Endodermal cell (in vitro differentiated cells): Measurements from ENCODE around the gene CD74. TPM values are rescaled to one million over a fixed set of nuclear protein-coding genes. Genes with fewer than 3 reads are reported as not detected.

Source experiments
- DNase-seq: peaks from one replicate; pipeline ENCODE4 v3.0.0-alpha.2; 2017
- H3K27ac ChIP-seq: 2 replicates; pipeline ENCODE4 v1.5.1; 2013; ENCODE audit warnings: mild to moderate bottlenecking, low read depth, low read length, moderate library complexity
- H3K27me3 ChIP-seq: 2 replicates; pipeline ENCODE4 v1.6.1; 2013; ENCODE audit warnings: mild to moderate bottlenecking, low read length, moderate library complexity; ENCODE audit not compliant: insufficient read depth, control insufficient read depth, poor library complexity, severe bottlenecking
- H3K36me3 ChIP-seq: 2 replicates; pipeline ENCODE4 v1.7.0; 2013; ENCODE audit warnings: mild to moderate bottlenecking, low read length, moderate library complexity; ENCODE audit not compliant: control insufficient read depth, insufficient read depth
- H3K4me1 ChIP-seq: one replicate; pipeline ENCODE4 v1.7.0; 2013; ENCODE audit warnings: low read length; ENCODE audit not compliant: control insufficient read depth, insufficient read depth
- H3K4me3 ChIP-seq: 2 replicates; pipeline ENCODE4 v1.5.1; 2013; ENCODE audit warnings: mild to moderate bottlenecking, low read length, moderate library complexity
- H3K9ac ChIP-seq: 2 replicates; pipeline ENCODE4 v1.6.1; 2013; ENCODE audit warnings: mild to moderate bottlenecking, low read length, moderate library complexity; ENCODE audit not compliant: poor library complexity, severe bottlenecking; ENCODE audit errors: extremely low read depth
- H3K9me3 ChIP-seq: 2 replicates; pipeline ENCODE4 v1.6.1; 2013; ENCODE audit warnings: mild to moderate bottlenecking, low read length, moderate library complexity; ENCODE audit not compliant: control insufficient read depth
- H3K27ac Mint-ChIP-seq: 2 replicates; pipeline ENCODE4 v1.8.0; 2020; ENCODE audit warnings: mixed read lengths
- H3K27me3 Mint-ChIP-seq: 2 replicates; pipeline ENCODE4 v1.8.0; 2021; ENCODE audit warnings: mild to moderate bottlenecking, mixed read lengths; ENCODE audit not compliant: insufficient read depth
- H3K36me3 Mint-ChIP-seq: 2 replicates; pipeline ENCODE4 v1.8.0; 2020; ENCODE audit warnings: low read depth, mixed read lengths
- H3K4me1 Mint-ChIP-seq: 2 replicates; pipeline ENCODE4 v1.8.0; 2020; ENCODE audit warnings: mixed read lengths
- H3K4me3 Mint-ChIP-seq: 2 replicates; pipeline ENCODE4 v1.8.0; 2020; ENCODE audit warnings: mild to moderate bottlenecking, moderate library complexity, mixed read lengths
- H3K9me3 Mint-ChIP-seq: 2 replicates; pipeline ENCODE4 v1.8.0; 2020; ENCODE audit warnings: mild to moderate bottlenecking, mixed read lengths
- CTCF ChIP-seq: fragments of 200-600 bp; sonication (generic); conservative IDR thresholded peaks from 2 replicates; pipeline ENCODE4 v1.5.0; 2021; ENCODE audit warnings: antibody characterized with exemption, mild to moderate bottlenecking
- WGBS, 2 experiments: methylation state at CpG; one replicate each; pipeline versions ENCODE4 v1.1.5 to v1.1.7; 2013; ENCODE audit warnings: missing lambda C conversion rate in 2 of 2, mixed read lengths in 1 of 2; ENCODE audit not compliant: insufficient coverage in 1 of 2, insufficient read length in 1 of 2; 5-methylcytosine and 5-hydroxymethylcytosine counted together
- total RNA-seq, 2 donors: library from RNA; stranded (reverse); fragmentation: NEBNext Ultra II Directional in 1 of 2; extraction: Animal tissue kit (Norgen Biotek cat#: 25700) in 1 of 2; gene quantifications; 2 replicates in 1 of 2; 3 replicates in 1 of 2; pipeline ENCODE4 v1.2.1, GENCODE V29; 2021

CD74 gene
- total RNA-seq, 2 donors from 2014 or later: 12.4 to 20.0 TPM

GRCh38 chr5:150404121-150404520 lies 8.6 kb downstream of the CD74 start:
- Histone ChIP-seq H3K27me3 (no peaks in the 10 kb centered on the region), H3K4me3 (no peak overlapping the region), H3K9ac (no peak overlapping the region), H3K36me3 (peaks cover 15% of the 10 kb centered on the region), H3K4me1 (no peaks in the 10 kb centered on the region), H3K27ac (no peak overlapping the region), H3K9me3 (no peaks in the 10 kb centered on the region)
- Mint-ChIP-seq H3K4me3 (no peak overlapping the region), H3K36me3 (peaks cover 18% of the 10 kb centered on the region), H3K4me1 (no peaks in the 10 kb centered on the region), H3K9me3 (no peaks in the 10 kb centered on the region), H3K27ac (no peak overlapping the region), H3K27me3 (no peaks in the 10 kb centered on the region)
- no peak for TF ChIP-seq CTCF
- WGBS, 2 experiments: 94% methylated on average over 2 to 5 of the region's 5 CpGs
- no peak for DNase-seq

- H3K27ac Mint-ChIP-seq: no peak overlapping the region
- 94 to 95% methylated on average over 6 to 12 of the region's 12 CpGs for WGBS, 2 experiments
- H3K27me3 ChIP-seq: no peaks in the 10 kb centered on the region
- H3K27ac ChIP-seq: no peak overlapping the region
- H3K4me1 ChIP-seq: no peaks in the 10 kb centered on the region
- no peak for DNase-seq
- H3K4me3 Mint-ChIP-seq: no peak overlapping the region
- no peaks in the 10 kb centered on the region for H3K27me3 Mint-ChIP-seq
- TF ChIP-seq CTCF: no peak
- H3K9ac ChIP-seq: no peak overlapping the region
- H3K9me3 ChIP-seq: no peaks in the 10 kb centered on the region
- peaks cover 30% of the 10 kb centered on the region for H3K36me3 Mint-ChIP-seq
- H3K4me3 ChIP-seq: no peak overlapping the region
- H3K4me1 Mint-ChIP-seq: no peaks in the 10 kb centered on the region
- H3K9me3 Mint-ChIP-seq: no peaks in the 10 kb centered on the region
- peaks cover 27% of the 10 kb centered on the region for H3K36me3 ChIP-seq
These were observed 9.8 kb downstream of the CD74 start for GRCh38 chr5:150402901-150403342.

DNA sequence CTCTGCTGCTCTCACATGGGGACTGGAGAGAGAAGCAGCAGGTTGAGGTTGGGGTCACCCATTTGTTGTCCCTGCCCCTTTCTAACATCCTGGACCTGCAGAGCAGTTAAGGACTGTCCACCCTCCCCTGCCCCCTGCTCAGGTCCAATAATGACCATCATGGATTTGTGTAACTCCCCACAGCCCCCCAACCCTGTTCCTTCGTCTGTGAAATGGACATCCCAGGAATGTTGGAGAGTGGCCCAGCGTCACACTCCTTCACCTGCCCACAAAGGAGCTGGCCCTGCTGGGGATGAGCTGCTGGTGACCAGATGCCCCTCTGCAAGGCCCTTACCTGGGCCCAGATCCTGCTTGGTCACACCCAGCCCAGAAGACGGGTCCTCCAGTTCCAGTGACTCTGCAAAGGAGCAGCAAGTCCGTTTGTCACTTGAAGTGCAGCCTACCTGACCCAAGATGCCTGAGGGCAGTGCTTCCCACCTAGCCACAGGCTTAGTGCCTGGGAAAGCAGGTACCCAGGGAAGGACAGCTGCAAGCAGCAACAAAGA lies 10.4 kb downstream of the CD74 start:
- WGBS, 2 experiments: 92 to 93% methylated on average over 2 to 4 of the region's 4 CpGs
- Mint-ChIP-seq H3K36me3 (peaks cover 36% of the 10 kb centered on the region), H3K4me1 (no peaks in the 10 kb centered on the region), H3K27me3 (no peaks in the 10 kb centered on the region), H3K9me3 (no peaks in the 10 kb centered on the region), H3K4me3 (no peak overlapping the region), H3K27ac (no peak overlapping the region)
- Histone ChIP-seq H3K36me3 (peaks cover 33% of the 10 kb centered on the region), H3K9ac (no peak overlapping the region), H3K27me3 (no peaks in the 10 kb centered on the region), H3K27ac (no peak overlapping the region), H3K9me3 (no peaks in the 10 kb centered on the region), H3K4me1 (no peaks in the 10 kb centered on the region), H3K4me3 (no peak overlapping the region)
- no peak for DNase-seq
- no peak for TF ChIP-seq CTCF
